Spleen (tissue), 7 donors: ENCODE data around the gene EZH1.
A peak's percentile ranks its signal among the peaks of the same experiment; 100 is the strongest.

Source experiments
- POLR2A ChIP-seq, 3 donors: fragments of 450-650 bp; IDR thresholded peaks; one replicate each; pipeline ENCODE4 v1.5.1; 2017; ENCODE audit warnings: antibody characterized with exemption in 3 of 3, mild to moderate bottlenecking in 1 of 3
- TF ChIP-seq, protein P1 (sequence below), 11 experiments: fragments of 200-600 bp in 7 of 11; fragments of 450-650 bp in 4 of 11; sonication (generic) in 4 of 11; IDR thresholded peaks in 8 of 11; conservative IDR thresholded peaks in 3 of 11; 1 replicate in 7 of 11; 2 replicates in 4 of 11; pipeline versions ENCODE4 v1.4.0 to v1.8.0; 2016 to 2021; ENCODE audit warnings: antibody characterized with exemption in 11 of 11, inconsistent platforms in 4 of 11, mild to moderate bottlenecking in 1 of 11
- donor health status: DM: no; HTN: no; CAD: no; lungs with moderate emphysema.
- donor health status: DM: no; HTN: no; CAD: no.
- donor health status: DM: no; HTN: no; CAD: no.

DNA sequence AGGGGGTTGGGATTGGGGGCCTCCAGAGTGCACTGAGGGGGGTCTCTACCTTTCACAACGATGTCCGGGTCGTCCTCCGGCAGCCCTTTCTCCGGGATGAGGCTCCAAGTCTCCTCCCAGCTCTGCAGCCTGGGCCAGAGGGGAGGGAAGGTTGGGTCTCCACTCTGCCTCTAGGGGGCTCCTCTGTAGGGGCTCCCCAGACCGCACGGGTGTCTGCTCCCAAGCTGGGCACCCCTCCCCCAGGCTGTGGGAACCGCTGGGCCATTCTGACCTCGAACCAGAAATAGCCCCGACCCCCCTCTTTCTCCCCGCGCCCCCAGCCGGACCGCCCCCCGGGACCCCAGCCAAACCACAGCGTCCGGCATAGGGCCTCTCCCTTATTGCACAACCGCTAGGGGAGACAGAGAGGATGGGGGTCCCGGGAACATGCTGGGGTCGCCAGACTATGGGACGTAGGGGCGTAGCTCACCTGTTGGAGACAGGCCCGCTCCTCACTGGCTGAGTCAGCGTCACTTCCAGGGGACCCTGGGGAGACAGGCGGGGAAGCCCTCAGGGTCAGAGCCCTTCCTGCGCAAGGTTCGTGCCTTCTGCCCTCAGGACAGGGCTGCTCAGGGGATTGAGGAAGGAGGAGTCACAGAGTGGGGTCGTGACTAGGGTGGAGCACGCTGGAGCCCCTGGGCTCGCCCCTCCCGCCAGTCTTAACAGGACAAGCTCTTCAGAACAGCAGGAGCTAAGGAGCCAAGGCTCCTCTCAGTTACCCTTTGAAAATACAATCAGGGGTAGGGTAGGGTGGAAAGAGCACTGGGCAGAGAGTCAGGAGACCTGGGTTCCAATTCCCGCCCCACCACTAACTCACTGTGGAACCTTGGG lies 70.7 kb downstream of the EZH1 start:
- TF ChIP-seq, protein P1, sequence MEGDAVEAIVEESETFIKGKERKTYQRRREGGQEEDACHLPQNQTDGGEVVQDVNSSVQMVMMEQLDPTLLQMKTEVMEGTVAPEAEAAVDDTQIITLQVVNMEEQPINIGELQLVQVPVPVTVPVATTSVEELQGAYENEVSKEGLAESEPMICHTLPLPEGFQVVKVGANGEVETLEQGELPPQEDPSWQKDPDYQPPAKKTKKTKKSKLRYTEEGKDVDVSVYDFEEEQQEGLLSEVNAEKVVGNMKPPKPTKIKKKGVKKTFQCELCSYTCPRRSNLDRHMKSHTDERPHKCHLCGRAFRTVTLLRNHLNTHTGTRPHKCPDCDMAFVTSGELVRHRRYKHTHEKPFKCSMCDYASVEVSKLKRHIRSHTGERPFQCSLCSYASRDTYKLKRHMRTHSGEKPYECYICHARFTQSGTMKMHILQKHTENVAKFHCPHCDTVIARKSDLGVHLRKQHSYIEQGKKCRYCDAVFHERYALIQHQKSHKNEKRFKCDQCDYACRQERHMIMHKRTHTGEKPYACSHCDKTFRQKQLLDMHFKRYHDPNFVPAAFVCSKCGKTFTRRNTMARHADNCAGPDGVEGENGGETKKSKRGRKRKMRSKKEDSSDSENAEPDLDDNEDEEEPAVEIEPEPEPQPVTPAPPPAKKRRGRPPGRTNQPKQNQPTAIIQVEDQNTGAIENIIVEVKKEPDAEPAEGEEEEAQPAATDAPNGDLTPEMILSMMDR (IDR thresholded peaks at IDR 0.05 in 8 of 11, conservative IDR thresholded peaks at IDR 0.05 in 3 of 11), result peak in 9 of 11 experiments; percentile 20 to 67 (median 53)
- no peak for TF ChIP-seq POLR2A (IDR thresholded peaks at IDR 0.05)
